Gastrocnemius medialis (tissue), 4 donors: ENCODE measurements around the gene CTRB1. TPM values are rescaled to one million over a fixed set of nuclear protein-coding genes. Genes with fewer than 3 reads are reported as not detected.
A peak's percentile ranks its signal among the peaks of the same experiment; 100 is the strongest.

Source experiments
- ATAC-seq, 2 donors: fragments of 150-250 bp; one replicate each; pipeline ENCODE4 v1.9.1; 2016
- DNase-seq, 2 donors: peaks; one replicate each; pipeline ENCODE4 v3.0.0-alpha.2; 2019
- H3K27ac ChIP-seq, 4 donors: fragments of 200-600 bp; sonication (generic); 1 replicate in 1 of 4; 2 replicates in 3 of 4; pipeline ENCODE4 v1.5.1; 2016 to 2018; ENCODE audit warnings: mild to moderate bottlenecking in 2 of 4, moderate library complexity in 1 of 4
- H3K27me3 ChIP-seq, 3 donors: fragments of 200-600 bp; sonication (generic) in 2 of 3; 1 replicate in 1 of 3; 2 replicates in 2 of 3; pipeline versions ENCODE4 v1.5.1 to v1.6.0; 2016 to 2019; ENCODE audit warnings: mild to moderate bottlenecking in 1 of 3, moderate library complexity in 1 of 3
- H3K36me3 ChIP-seq, 2 donors: fragments of 200-600 bp; sonication (generic) in 1 of 2; one replicate each; pipeline ENCODE4 v1.5.1; 2017 to 2018
- H3K4me1 ChIP-seq, 2 donors: fragments of 200-600 bp; sonication (generic) in 1 of 2; one replicate each; pipeline ENCODE4 v1.5.1; 2016 to 2017; ENCODE audit warnings: mild to moderate bottlenecking in 2 of 2
- H3K4me3 ChIP-seq, 4 donors: fragments of 200-600 bp; sonication (generic) in 3 of 4; 1 replicate in 1 of 4; 2 replicates in 3 of 4; pipeline ENCODE4 v1.5.1; 2016 to 2019; ENCODE audit warnings: mild to moderate bottlenecking in 2 of 4
- H3K9me3 ChIP-seq, 3 donors: fragments of 200-600 bp; sonication (generic) in 2 of 3; 1 replicate in 1 of 3; 2 replicates in 2 of 3; pipeline ENCODE4 v1.5.1; 2016 to 2019
- CTCF ChIP-seq, 5 experiments: fragments of 450-650 bp in 3 of 5; fragments of 200-600 bp in 2 of 5; sonication (generic) in 2 of 5; IDR thresholded peaks in 4 of 5; conservative IDR thresholded peaks in 1 of 5; 1 replicate in 4 of 5; 2 replicates in 1 of 5; pipeline ENCODE4 v1.5.1; 2016 to 2019; ENCODE audit warnings: antibody characterized with exemption in 5 of 5, mild to moderate bottlenecking in 3 of 5, moderate library complexity in 3 of 5
- POLR2A ChIP-seq, 2 donors: fragments of 450-650 bp; IDR thresholded peaks; one replicate each; pipeline ENCODE4 v1.6.1; 2017; ENCODE audit warnings: antibody characterized with exemption in 2 of 2, mild to moderate bottlenecking in 2 of 2, moderate library complexity in 2 of 2
- in situ Hi-C, 4 donors: fragments of 200-750 bp; cut with MboI; loops; one replicate each; pipeline versions ENCODE4 v1.15.0 to v1.8.0; 2017; ENCODE audit warnings: low sequenced_read_pairs in 4 of 4
- intact Hi-C: fragments of 100-400 bp; cut with DNase I; formaldehyde crosslinking; loops from one replicate; pipeline ENCODE4 v1.15.1; 2023; ENCODE audit warnings: low total_unique reads
- total RNA-seq, 4 donors: library from RNA; depleted of rRNA; stranded (reverse); fragments of >200 nt; gene quantifications; one replicate each; pipeline versions ENCODE4 v1.1.0 to v1.2.3, GENCODE V29; 2016

Gene CTRB1
- total RNA-seq, 4 donors from 2014 or later: not detected

DNA sequence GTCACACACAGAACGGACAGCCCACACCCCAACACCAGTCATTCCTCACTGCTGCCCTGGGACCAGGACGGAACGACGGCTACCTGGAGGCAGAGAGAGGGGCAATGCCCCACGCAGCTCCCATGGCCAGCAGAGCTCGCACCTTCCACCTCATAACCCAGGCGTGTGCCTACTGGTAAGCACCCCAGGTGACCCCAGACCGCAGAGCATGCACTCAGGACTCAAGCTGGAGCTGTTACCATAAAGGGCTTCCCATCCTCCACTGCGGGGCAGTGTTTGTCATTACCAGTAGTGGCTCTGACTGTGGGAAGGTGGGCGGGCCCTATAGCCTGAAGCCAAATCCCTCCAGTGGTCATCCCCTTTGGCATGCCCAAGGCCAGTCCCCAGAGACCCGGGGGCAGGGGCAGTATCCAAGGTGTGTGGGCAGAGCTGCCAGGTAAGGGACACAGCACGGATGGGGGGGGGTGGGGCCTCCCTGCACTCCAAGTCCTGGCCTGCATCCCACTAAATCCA, 37.3 kb downstream of the CTRB1 start:
- ATAC-seq (no peak), DNase-seq (peak in 1 of 2 donors; percentile 38)
- peak overlapping the region; percentile 97 to 99 (median 98) for H3K27ac ChIP-seq
- H3K4me3 ChIP-seq: no peak overlapping the region
- intact Hi-C loops: no loop called here
- in situ Hi-C loops: no loop called here
- H3K9me3 ChIP-seq: no peaks in the 10 kb centered on the region
- peaks cover 85 to 91% of the 10 kb centered on the region in 2 donors for H3K4me1 ChIP-seq
- H3K27me3 ChIP-seq: no peaks in the 10 kb centered on the region
- TF ChIP-seq POLR2A (IDR thresholded peaks at IDR 0.05) (no peak), CTCF (IDR thresholded peaks at IDR 0.05 in 4 of 5, conservative IDR thresholded peaks at IDR 0.05 in 1 of 5) (no peak)
- H3K36me3 ChIP-seq: no peaks in the 10 kb centered on the region

- Histone ChIP-seq H3K4me1 (peaks cover 90 to 97% of the 10 kb centered on the region in 2 donors), H3K27ac (peak overlapping the region; percentile 97 to 99 (median 98)), H3K9me3 (no peaks in the 10 kb centered on the region), H3K4me3 (peak overlapping the region in 1 of 4 donors; percentile 15), H3K36me3 (no peaks in the 10 kb centered on the region), H3K27me3 (no peaks in the 10 kb centered on the region)
- ATAC-seq: no peak
- in situ Hi-C loops: no loop called here
- intact Hi-C loops: no loop called here
- TF ChIP-seq POLR2A (IDR thresholded peaks at IDR 0.05) (no peak), CTCF (IDR thresholded peaks at IDR 0.05 in 4 of 5, conservative IDR thresholded peaks at IDR 0.05 in 1 of 5) (no peak)
- DNase-seq: peak in 1 of 2 donors; percentile 24
These were observed 38.0 kb downstream of the CTRB1 start for GRCh38 chr16:75256696-75257343.

- intact Hi-C loops: no loop called here
- DNase-seq (peak in 1 of 2 donors; percentile 35), ATAC-seq (no peak)
- H3K9me3 ChIP-seq: no peaks in the 10 kb centered on the region
- no peaks in the 10 kb centered on the region for H3K27me3 ChIP-seq
- H3K4me1 ChIP-seq: peaks cover 90 to 97% of the 10 kb centered on the region in 2 donors
- H3K36me3 ChIP-seq: no peaks in the 10 kb centered on the region
- TF ChIP-seq CTCF (IDR thresholded peaks at IDR 0.05 in 4 of 5, conservative IDR thresholded peaks at IDR 0.05 in 1 of 5) (no peak), POLR2A (IDR thresholded peaks at IDR 0.05) (no peak)
- in situ Hi-C loops: no loop called here
- peak overlapping the region; percentile 97 to 99 (median 98) for H3K27ac ChIP-seq
- H3K4me3 ChIP-seq: no peak overlapping the region
These were observed 39.4 kb downstream of the CTRB1 start for GRCh38 chr16:75257886-75258806.

- no peak for DNase-seq
- Histone ChIP-seq H3K36me3 (no peaks in the 10 kb centered on the region), H3K4me1 (peaks cover 90 to 97% of the 10 kb centered on the region in 2 donors), H3K9me3 (no peaks in the 10 kb centered on the region), H3K27me3 (no peaks in the 10 kb centered on the region), H3K27ac (peak overlapping the region; percentile 35 to 99 (median 98)), H3K4me3 (no peak overlapping the region)
- in situ Hi-C loops (no loop called here), intact Hi-C loops (no loop called here)
- TF ChIP-seq POLR2A (IDR thresholded peaks at IDR 0.05) (no peak), CTCF (IDR thresholded peaks at IDR 0.05 in 4 of 5, conservative IDR thresholded peaks at IDR 0.05 in 1 of 5) (no peak)
- ATAC-seq: no peak
These were observed 40.0 kb downstream of the CTRB1 start for GRCh38 chr16:75258807-75259141.
